ENCODE results near the gene POR. TPM values are rescaled to one million over a fixed set of nuclear protein-coding genes. Genes with fewer than 3 reads are reported as not detected.
A peak's percentile ranks its signal among the peaks of the same experiment; 100 is the strongest.
"Not testable (repeated sequence)": the region's sequence is repeated elsewhere in the genome, so short reads cannot be mapped to it uniquely, and the experiment has no call there.

The POR gene
- total RNA-seq, 1 donor from 2014 or later = 45.6 TPM

DNA sequence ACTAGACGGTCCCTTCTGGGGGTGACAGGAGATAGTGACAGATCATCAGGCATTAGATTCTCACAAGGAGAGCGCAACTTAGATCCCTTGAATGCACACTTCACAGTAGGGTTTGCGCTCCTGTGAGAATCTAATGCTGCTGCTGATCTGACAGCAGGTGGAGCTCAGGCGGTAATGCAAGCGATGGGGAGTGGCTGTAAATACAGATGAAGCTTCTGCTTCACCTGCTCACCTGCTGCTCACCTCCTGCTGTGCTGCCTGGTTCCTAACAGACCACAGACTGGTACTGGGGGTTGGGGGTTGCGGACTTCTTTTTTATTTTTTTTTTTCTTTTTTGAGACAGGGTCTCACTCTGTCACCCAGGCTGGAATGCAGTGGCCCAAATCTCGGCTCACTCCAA lies 114.7 kb downstream of the POR start:
- DNase-seq = not testable (repeated sequence)

GRCh38 chr7:76031964-76032363 lies 117.0 kb downstream of the POR start:
- DNase-seq = no peak

Small RNA genes lying within 50 kb of the gene (small RNA-seq; reads per million reads assigned to genes)
- 5.8 reads per million, percentile 91 among the genes with 10 or more reads in this experiment for gene SNORA14A (ENCODE audit: low replicate concordance)

Other genes with a start within 250 kb of the POR start
- gene HIP1, start 176.2 kb upstream of the POR start, total RNA-seq = 11.8 TPM
- gene CCL26, start 142.9 kb upstream of the POR start, total RNA-seq = 0.69 TPM
- gene CCL24, start 101.3 kb upstream of the POR start, total RNA-seq = 1.2 TPM
- gene RHBDD2, start 36.1 kb upstream of the POR start, total RNA-seq = 12.0 TPM
- gene TMEM120A, start 79.4 kb downstream of the POR start, total RNA-seq = 24.2 TPM
- gene STYXL1, start 132.8 kb downstream of the POR start, total RNA-seq = 20.1 TPM
- gene MDH2, start 133.0 kb downstream of the POR start, total RNA-seq = 53.1 TPM

Data from skin of body (tissue), 3 donors.